ENCODE results near the gene RAB7A.

DNA sequence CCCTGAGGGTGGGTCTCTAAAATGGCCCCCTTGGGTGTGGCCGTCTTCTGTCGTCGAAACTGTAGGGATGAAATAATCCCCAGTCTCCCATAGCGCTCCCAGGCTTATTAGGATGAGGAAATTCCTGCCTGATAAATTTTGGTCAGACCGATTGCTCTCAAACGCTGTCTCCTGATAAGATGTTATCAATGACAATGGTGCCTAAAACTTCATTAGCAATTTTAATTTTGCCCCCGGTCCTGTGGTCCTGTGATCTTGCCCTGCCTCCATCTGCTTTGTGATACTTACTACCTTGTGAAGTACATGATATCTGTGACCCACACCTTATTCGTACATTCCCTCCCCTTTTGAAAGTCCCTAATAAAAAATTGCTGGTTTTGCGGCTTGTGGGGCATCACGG lies 5.1 kb upstream of the RAB7A start:
- TF ChIP-seq, protein P1, sequence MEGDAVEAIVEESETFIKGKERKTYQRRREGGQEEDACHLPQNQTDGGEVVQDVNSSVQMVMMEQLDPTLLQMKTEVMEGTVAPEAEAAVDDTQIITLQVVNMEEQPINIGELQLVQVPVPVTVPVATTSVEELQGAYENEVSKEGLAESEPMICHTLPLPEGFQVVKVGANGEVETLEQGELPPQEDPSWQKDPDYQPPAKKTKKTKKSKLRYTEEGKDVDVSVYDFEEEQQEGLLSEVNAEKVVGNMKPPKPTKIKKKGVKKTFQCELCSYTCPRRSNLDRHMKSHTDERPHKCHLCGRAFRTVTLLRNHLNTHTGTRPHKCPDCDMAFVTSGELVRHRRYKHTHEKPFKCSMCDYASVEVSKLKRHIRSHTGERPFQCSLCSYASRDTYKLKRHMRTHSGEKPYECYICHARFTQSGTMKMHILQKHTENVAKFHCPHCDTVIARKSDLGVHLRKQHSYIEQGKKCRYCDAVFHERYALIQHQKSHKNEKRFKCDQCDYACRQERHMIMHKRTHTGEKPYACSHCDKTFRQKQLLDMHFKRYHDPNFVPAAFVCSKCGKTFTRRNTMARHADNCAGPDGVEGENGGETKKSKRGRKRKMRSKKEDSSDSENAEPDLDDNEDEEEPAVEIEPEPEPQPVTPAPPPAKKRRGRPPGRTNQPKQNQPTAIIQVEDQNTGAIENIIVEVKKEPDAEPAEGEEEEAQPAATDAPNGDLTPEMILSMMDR (conservative IDR thresholded peaks at IDR 0.05; ENCODE audit: low read depth in 2 of 2), result no peak
- no peak for TF ChIP-seq POLR2AphosphoS5 (IDR thresholded peaks at IDR 0.05; ENCODE audit: low read depth)
- TF ChIP-seq, protein P2, sequence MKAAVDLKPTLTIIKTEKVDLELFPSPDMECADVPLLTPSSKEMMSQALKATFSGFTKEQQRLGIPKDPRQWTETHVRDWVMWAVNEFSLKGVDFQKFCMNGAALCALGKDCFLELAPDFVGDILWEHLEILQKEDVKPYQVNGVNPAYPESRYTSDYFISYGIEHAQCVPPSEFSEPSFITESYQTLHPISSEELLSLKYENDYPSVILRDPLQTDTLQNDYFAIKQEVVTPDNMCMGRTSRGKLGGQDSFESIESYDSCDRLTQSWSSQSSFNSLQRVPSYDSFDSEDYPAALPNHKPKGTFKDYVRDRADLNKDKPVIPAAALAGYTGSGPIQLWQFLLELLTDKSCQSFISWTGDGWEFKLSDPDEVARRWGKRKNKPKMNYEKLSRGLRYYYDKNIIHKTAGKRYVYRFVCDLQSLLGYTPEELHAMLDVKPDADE (IDR thresholded peaks at IDR 0.05), result no peak
- TF ChIP-seq EZH2 (IDR thresholded peaks at IDR 0.05; ENCODE audit: low read depth, unreplicated experiment), result no peak
- TF ChIP-seq JUNB (IDR thresholded peaks at IDR 0.05; ENCODE audit: unreplicated experiment), result no peak
- no peak for TF ChIP-seq ZNF114 (CRISPR knock-in tag; IDR thresholded peaks at IDR 0.05)
- no peak for TF ChIP-seq EZH2phosphoT487 (IDR thresholded peaks at IDR 0.05; ENCODE audit: unreplicated experiment)
- TF ChIP-seq, protein P3, sequence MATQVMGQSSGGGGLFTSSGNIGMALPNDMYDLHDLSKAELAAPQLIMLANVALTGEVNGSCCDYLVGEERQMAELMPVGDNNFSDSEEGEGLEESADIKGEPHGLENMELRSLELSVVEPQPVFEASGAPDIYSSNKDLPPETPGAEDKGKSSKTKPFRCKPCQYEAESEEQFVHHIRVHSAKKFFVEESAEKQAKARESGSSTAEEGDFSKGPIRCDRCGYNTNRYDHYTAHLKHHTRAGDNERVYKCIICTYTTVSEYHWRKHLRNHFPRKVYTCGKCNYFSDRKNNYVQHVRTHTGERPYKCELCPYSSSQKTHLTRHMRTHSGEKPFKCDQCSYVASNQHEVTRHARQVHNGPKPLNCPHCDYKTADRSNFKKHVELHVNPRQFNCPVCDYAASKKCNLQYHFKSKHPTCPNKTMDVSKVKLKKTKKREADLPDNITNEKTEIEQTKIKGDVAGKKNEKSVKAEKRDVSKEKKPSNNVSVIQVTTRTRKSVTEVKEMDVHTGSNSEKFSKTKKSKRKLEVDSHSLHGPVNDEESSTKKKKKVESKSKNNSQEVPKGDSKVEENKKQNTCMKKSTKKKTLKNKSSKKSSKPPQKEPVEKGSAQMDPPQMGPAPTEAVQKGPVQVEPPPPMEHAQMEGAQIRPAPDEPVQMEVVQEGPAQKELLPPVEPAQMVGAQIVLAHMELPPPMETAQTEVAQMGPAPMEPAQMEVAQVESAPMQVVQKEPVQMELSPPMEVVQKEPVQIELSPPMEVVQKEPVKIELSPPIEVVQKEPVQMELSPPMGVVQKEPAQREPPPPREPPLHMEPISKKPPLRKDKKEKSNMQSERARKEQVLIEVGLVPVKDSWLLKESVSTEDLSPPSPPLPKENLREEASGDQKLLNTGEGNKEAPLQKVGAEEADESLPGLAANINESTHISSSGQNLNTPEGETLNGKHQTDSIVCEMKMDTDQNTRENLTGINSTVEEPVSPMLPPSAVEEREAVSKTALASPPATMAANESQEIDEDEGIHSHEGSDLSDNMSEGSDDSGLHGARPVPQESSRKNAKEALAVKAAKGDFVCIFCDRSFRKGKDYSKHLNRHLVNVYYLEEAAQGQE (IDR thresholded peaks at IDR 0.05; ENCODE audit: unreplicated experiment), result no peak
- no peak for TF ChIP-seq CREB1 (CRISPR knock-in tag; IDR thresholded peaks at IDR 0.05; ENCODE audit: low read depth)
- peak; percentile 50; the same call in 1 of the 2 replicates for TF ChIP-seq NANOG (IDR thresholded peaks at IDR 0.05; ENCODE audit: borderline replicate concordance)
- TF ChIP-seq ZNF331 (CRISPR knock-in tag; IDR thresholded peaks at IDR 0.05; ENCODE audit: low read depth), result no peak
- TF ChIP-seq, protein P4, sequence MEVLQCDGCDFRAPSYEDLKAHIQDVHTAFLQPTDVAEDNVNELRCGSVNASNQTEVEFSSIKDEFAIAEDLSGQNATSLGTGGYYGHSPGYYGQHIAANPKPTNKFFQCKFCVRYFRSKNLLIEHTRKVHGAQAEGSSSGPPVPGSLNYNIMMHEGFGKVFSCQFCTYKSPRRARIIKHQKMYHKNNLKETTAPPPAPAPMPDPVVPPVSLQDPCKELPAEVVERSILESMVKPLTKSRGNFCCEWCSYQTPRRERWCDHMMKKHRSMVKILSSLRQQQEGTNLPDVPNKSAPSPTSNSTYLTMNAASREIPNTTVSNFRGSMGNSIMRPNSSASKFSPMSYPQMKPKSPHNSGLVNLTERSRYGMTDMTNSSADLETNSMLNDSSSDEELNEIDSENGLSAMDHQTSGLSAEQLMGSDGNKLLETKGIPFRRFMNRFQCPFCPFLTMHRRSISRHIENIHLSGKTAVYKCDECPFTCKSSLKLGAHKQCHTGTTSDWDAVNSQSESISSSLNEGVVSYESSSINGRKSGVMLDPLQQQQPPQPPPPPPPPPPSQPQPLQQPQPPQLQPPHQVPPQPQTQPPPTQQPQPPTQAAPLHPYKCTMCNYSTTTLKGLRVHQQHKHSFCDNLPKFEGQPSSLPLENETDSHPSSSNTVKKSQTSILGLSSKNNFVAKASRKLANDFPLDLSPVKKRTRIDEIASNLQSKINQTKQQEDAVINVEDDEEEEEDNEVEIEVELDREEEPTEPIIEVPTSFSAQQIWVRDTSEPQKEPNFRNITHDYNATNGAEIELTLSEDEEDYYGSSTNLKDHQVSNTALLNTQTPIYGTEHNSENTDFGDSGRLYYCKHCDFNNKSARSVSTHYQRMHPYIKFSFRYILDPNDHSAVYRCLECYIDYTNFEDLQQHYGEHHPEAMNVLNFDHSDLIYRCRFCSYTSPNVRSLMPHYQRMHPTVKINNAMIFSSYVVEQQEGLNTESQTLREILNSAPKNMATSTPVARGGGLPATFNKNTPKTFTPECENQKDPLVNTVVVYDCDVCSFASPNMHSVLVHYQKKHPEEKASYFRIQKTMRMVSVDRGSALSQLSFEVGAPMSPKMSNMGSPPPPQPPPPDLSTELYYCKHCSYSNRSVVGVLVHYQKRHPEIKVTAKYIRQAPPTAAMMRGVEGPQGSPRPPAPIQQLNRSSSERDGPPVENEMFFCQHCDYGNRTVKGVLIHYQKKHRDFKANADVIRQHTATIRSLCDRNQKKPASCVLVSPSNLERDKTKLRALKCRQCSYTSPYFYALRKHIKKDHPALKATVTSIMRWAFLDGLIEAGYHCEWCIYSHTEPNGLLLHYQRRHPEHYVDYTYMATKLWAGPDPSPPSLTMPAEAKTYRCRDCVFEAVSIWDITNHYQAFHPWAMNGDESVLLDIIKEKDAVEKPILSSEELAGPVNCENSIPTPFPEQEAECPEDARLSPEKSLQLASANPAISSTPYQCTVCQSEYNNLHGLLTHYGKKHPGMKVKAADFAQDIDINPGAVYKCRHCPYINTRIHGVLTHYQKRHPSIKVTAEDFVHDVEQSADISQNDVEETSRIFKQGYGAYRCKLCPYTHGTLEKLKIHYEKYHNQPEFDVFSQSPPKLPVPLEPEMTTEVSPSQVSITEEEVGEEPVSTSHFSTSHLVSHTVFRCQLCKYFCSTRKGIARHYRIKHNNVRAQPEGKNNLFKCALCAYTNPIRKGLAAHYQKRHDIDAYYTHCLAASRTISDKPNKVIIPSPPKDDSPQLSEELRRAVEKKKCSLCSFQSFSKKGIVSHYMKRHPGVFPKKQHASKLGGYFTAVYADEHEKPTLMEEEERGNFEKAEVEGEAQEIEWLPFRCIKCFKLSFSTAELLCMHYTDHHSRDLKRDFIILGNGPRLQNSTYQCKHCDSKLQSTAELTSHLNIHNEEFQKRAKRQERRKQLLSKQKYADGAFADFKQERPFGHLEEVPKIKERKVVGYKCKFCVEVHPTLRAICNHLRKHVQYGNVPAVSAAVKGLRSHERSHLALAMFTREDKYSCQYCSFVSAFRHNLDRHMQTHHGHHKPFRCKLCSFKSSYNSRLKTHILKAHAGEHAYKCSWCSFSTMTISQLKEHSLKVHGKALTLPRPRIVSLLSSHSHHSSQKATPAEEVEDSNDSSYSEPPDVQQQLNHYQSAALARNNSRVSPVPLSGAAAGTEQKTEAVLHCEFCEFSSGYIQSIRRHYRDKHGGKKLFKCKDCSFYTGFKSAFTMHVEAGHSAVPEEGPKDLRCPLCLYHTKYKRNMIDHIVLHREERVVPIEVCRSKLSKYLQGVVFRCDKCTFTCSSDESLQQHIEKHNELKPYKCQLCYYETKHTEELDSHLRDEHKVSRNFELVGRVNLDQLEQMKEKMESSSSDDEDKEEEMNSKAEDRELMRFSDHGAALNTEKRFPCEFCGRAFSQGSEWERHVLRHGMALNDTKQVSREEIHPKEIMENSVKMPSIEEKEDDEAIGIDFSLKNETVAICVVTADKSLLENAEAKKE (CRISPR knock-in tag; IDR thresholded peaks at IDR 0.05), result no peak
- TF ChIP-seq STAT1 (IDR thresholded peaks at IDR 0.05; ENCODE audit: unreplicated experiment), result no peak
